ENCODE results near the gene CDK5. TPM values are rescaled to one million over a fixed set of nuclear protein-coding genes. Genes with fewer than 3 reads are reported as not detected.

CDK5 gene
- total and polyA plus RNA-seq, 4 experiments from 2014 or later: 6.3 to 15.2 (median 9.1) TPM

DNA sequence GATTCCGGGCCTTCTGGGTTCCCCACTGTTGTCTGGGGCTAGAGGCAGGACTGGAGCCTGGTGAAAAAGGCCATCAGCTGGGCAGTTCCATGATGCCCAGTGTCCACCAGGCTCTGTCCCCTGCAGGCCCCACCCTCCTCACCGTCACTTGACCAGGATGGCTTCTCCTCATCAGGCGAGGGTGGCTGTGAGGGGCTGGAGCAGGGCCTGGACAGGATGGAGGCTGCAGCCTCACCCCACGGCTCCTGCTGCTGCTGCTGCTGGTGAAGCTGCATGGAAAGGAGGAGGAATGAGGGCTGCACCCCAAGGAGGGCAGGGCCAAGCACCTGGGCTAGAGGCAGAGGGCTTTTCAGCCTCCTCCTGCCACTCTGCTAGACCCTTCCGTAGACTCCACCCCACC is 41.7 kb downstream of the CDK5 start:
- intact Hi-C loops (cut with micrococcal nuclease): loop anchor here (10.0 kb wide), 1 partner anchor 329 kb away; the partner anchor contains the start of gene NUB1
- H3K27ac ChIP-seq (ENCODE audit: low read depth, low read length): no peak overlapping the region

DNA sequence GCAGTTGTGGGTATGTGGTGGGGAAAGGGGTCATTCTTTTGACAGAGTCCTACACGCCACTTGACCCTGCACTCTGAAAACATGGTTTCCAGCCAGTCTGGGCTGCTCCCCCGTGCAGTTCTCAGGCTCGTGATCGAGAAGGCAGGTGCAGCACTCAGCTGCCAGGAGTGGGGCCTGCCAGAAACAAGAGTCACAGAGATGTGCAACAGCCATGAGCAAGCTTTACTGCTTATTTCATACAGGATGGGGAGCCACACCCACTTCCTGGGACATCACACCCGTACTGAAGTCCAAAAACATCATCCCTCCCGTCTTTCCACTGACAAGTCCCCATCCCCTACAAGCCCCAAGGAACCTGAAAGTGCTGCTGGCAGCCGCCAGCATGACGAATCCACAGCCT is 42.7 kb downstream of the CDK5 start:
- peaks cover 59 to 95% (median 77%) of the 10 kb centered on the region in 4 donors for H3K4me1 Mint-ChIP-seq
- peaks cover 1 to 3% of the 10 kb centered on the region in 2 donors for H3K27me3 Mint-ChIP-seq
- Histone ChIP-seq H3K9me3 (ENCODE audit: control insufficient read depth in 1 of 2, low read length in 2 of 2) (no peaks in the 10 kb centered on the region), H3K4me3 (ENCODE audit: low read length in 2 of 2) (peak overlapping the region in 1 of 2 donors; percentile 68), H3K27me3 (ENCODE audit: insufficient read depth, low read length) (no peaks in the 10 kb centered on the region), H3K4me1 (ENCODE audit: insufficient read depth, low read length) (peaks cover 90% of the 10 kb centered on the region), H3K36me3 (ENCODE audit: insufficient read depth, low read length) (no peaks in the 10 kb centered on the region), H3K27ac (ENCODE audit: low read depth, low read length) (peak overlapping the region; percentile 96)
- H3K36me3 Mint-ChIP-seq: peaks cover 1 to 5% of the 10 kb centered on the region in 2 donors
- ChIA-PET POLR2A (ENCODE audit: partially characterized antibody) (interaction anchor here (0.6 to 13.0 kb wide), 17 partner anchors 9 to 447 kb away, joined by 3 to 182 read pairs (median 4); partner anchors contain the start of genes ABCB8, ABCF2, AGAP3 and ATG9B), CTCF (ENCODE audit: partially characterized antibody) (interaction anchor here (1.1 to 9.1 kb wide), 10 partner anchors 13 to 100 kb away, joined by 3 to 98 read pairs (median 4); partner anchors contain the start of genes ABCB8, NOS3 and SLC4A2)
- H3K4me3 Mint-ChIP-seq: peak overlapping the region; percentile 88 to 95 (median 94)
- intact Hi-C loops (cut with micrococcal nuclease): loop anchor here (10.0 kb wide), 1 partner anchor 330 kb away; the partner anchor contains the start of gene NUB1
- peaks cover 0 to 2% (median 0%) of the 10 kb centered on the region in 8 donors for H3K9me3 Mint-ChIP-seq
- H3K27ac Mint-ChIP-seq: peak overlapping the region; percentile 97 to 100 (median 100)
- DNase-seq: peak in 3 of 5 donors; percentile 43 to 56 (median 44)

More for the DNA sequence above, 41.7 kb downstream of the CDK5 start:
- Histone ChIP-seq H3K4me3 (ENCODE audit: low read length in 2 of 2) (no peak overlapping the region), H3K4me1 (ENCODE audit: insufficient read depth, low read length) (peaks cover 80% of the 10 kb centered on the region), H3K27me3 (ENCODE audit: insufficient read depth, low read length) (no peaks in the 10 kb centered on the region), H3K9me3 (ENCODE audit: control insufficient read depth in 1 of 2, low read length in 2 of 2) (no peaks in the 10 kb centered on the region), H3K36me3 (ENCODE audit: insufficient read depth, low read length) (no peaks in the 10 kb centered on the region)
- H3K4me1 Mint-ChIP-seq: peaks cover 51 to 85% (median 68%) of the 10 kb centered on the region in 4 donors
- H3K27me3 Mint-ChIP-seq: peaks cover 1 to 7% of the 10 kb centered on the region in 2 donors
- POLR2A ChIA-PET (ENCODE audit: partially characterized antibody): interaction anchor here (1.4 to 13.0 kb wide), 3 partner anchors 7 to 13 kb away, joined by 3 to 182 read pairs (median 77); partner anchors contain the start of gene ABCB8
- CTCF ChIA-PET (ENCODE audit: partially characterized antibody): interaction anchor here (1.7 to 7.4 kb wide), 7 partner anchors 8 to 55 kb away, joined by 4 to 98 read pairs (median 44); partner anchors contain the start of genes ABCB8 and NOS3
- no peak for DNase-seq
- H3K27ac Mint-ChIP-seq: peak overlapping the region; percentile 85 to 100 (median 99)
- H3K4me3 Mint-ChIP-seq: peak overlapping the region in 2 of 8 donors; percentile 43 to 94
- H3K9me3 Mint-ChIP-seq: peaks cover 0 to 2% (median 0%) of the 10 kb centered on the region in 8 donors
- peaks cover 1 to 5% of the 10 kb centered on the region in 2 donors for H3K36me3 Mint-ChIP-seq

DNA sequence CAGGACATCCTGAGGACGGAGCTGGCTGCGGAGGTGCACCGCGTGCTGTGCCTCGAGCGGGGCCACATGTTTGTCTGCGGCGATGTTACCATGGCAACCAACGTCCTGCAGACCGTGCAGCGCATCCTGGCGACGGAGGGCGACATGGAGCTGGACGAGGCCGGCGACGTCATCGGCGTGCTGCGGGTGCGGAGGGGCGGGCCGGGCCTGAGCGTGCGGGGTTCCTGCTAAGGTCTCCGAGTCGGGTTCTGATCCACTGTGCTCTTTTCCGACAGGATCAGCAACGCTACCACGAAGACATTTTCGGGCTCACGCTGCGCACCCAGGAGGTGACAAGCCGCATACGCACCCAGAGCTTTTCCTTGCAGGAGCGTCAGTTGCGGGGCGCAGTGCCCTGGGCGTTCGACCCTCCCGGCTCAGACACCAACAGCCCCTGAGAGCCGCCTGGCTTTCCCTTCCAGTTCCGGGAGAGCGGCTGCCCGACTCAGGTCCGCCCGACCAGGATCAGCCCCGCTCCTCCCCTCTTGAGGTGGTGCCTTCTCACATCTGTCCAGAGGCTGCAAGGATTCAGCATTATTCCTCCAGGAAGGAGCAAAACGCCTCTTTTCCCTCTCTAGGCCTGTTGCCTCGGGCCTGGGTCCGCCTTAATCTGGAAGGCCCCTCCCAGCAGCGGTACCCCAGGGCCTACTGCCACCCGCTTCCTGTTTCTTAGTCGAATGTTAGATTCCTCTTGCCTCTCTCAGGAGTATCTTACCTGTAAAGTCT is 43.8 kb downstream of the CDK5 start:
- peak; percentile 92 to 97 (median 96) for DNase-seq
- H3K4me3 ChIP-seq (ENCODE audit: low read length in 2 of 2): peak overlapping the region; percentile 34 to 68
- ChIA-PET CTCF (ENCODE audit: partially characterized antibody) (interaction anchor here (1.1 to 9.1 kb wide), 9 partner anchors 14 to 101 kb away, joined by 3 to 98 read pairs (median 5); partner anchors contain the start of genes ABCB8, NOS3 and SLC4A2), POLR2A (ENCODE audit: partially characterized antibody) (interaction anchor here (0.6 to 13.0 kb wide), 26 partner anchors 9 to 446 kb away, joined by 3 to 182 read pairs (median 4); partner anchors contain the start of genes ABCB8, ABCF2, AGAP3 and ATG9B)
- H3K36me3 ChIP-seq (ENCODE audit: insufficient read depth, low read length): no peaks in the 10 kb centered on the region
- Mint-ChIP-seq H3K4me3 (peak overlapping the region; percentile 88 to 95 (median 94)), H3K27ac (peak overlapping the region; percentile 97 to 100 (median 100)), H3K27me3 (peaks cover 1 to 2% of the 10 kb centered on the region in 2 donors), H3K9me3 (peaks cover 0 to 2% (median 0%) of the 10 kb centered on the region in 8 donors), H3K4me1 (peaks cover 57 to 94% (median 76%) of the 10 kb centered on the region in 4 donors), H3K36me3 (peaks cover 1 to 5% of the 10 kb centered on the region in 2 donors)
- H3K27ac ChIP-seq (ENCODE audit: low read depth, low read length): peak overlapping the region; percentile 96
- intact Hi-C loops (cut with micrococcal nuclease): loop anchor here (1.0 to 10.0 kb wide), 3 partner anchors 14 to 331 kb away; partner anchors contain the start of genes ABCB8 and NUB1
- no peaks in the 10 kb centered on the region for H3K9me3 ChIP-seq (ENCODE audit: control insufficient read depth in 1 of 2, low read length in 2 of 2)
- no peaks in the 10 kb centered on the region for H3K27me3 ChIP-seq (ENCODE audit: insufficient read depth, low read length)
- peaks cover 96% of the 10 kb centered on the region for H3K4me1 ChIP-seq (ENCODE audit: insufficient read depth, low read length)

GRCh38 chr7:151013356-151013732 is 44.4 kb downstream of the CDK5 start:
- peaks cover 0 to 2% (median 0%) of the 10 kb centered on the region in 8 donors for H3K9me3 Mint-ChIP-seq
- DNase-seq: no peak
- ChIA-PET CTCF (ENCODE audit: partially characterized antibody) (interaction anchor here (1.6 to 9.1 kb wide), 6 partner anchors 15 to 98 kb away, joined by 4 to 98 read pairs (median 10); partner anchors contain the start of genes ABCB8 and NOS3), POLR2A (ENCODE audit: partially characterized antibody) (interaction anchor here (0.6 to 13.0 kb wide), 20 partner anchors 8 to 446 kb away, joined by 3 to 182 read pairs (median 4); partner anchors contain the start of genes ABCB8, ATG9B, CDK5 and FASTK)
- H3K27ac ChIP-seq (ENCODE audit: low read depth, low read length): peak overlapping the region; percentile 96
- peaks cover 99% of the 10 kb centered on the region for H3K4me1 ChIP-seq (ENCODE audit: insufficient read depth, low read length)
- no peak overlapping the region for H3K4me3 ChIP-seq (ENCODE audit: low read length in 2 of 2)
- H3K27me3 ChIP-seq (ENCODE audit: insufficient read depth, low read length): no peaks in the 10 kb centered on the region
- intact Hi-C loops (cut with micrococcal nuclease): loop anchor here (1.0 to 10.0 kb wide), 3 partner anchors 15 to 331 kb away; partner anchors contain the start of genes ABCB8 and NUB1
- peak overlapping the region; percentile 97 to 100 (median 100) for H3K27ac Mint-ChIP-seq
- no peaks in the 10 kb centered on the region for H3K36me3 ChIP-seq (ENCODE audit: insufficient read depth, low read length)
- no peaks in the 10 kb centered on the region for H3K9me3 ChIP-seq (ENCODE audit: control insufficient read depth in 1 of 2, low read length in 2 of 2)
- peaks cover 57 to 94% (median 77%) of the 10 kb centered on the region in 4 donors for H3K4me1 Mint-ChIP-seq
- no peaks in the 10 kb centered on the region for H3K27me3 Mint-ChIP-seq
- peaks cover 1 to 5% of the 10 kb centered on the region in 2 donors for H3K36me3 Mint-ChIP-seq
- peak overlapping the region in 6 of 8 donors; percentile 88 to 95 (median 94) for H3K4me3 Mint-ChIP-seq

DNA sequence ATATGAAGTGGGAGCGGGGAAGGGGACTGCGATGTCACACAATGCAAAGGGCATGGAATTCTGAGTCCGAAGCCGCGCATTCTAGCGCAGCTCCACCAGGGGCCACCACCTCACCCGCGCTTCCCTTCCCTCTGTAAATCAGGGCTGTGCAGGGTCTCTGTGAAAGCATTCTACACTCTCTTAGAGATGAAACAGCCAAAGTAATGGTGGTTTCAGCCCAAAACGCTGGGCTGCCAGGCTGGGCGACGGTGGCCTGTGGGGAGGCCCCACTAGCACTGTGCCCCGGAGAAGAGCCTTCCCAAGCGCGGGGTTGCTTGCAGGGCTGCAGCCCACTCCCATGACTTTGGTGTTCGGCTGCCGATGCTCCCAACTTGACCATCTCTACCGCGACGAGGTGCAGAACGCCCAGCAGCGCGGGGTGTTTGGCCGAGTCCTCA is 44.8 kb downstream of the CDK5 start:
- Histone ChIP-seq H3K27ac (ENCODE audit: low read depth, low read length) (peak overlapping the region; percentile 96), H3K4me1 (ENCODE audit: insufficient read depth, low read length) (peaks cover 99% of the 10 kb centered on the region), H3K36me3 (ENCODE audit: insufficient read depth, low read length) (no peaks in the 10 kb centered on the region), H3K27me3 (ENCODE audit: insufficient read depth, low read length) (no peaks in the 10 kb centered on the region), H3K9me3 (ENCODE audit: control insufficient read depth in 1 of 2, low read length in 2 of 2) (no peaks in the 10 kb centered on the region), H3K4me3 (ENCODE audit: low read length in 2 of 2) (no peak overlapping the region)
- Mint-ChIP-seq H3K9me3 (peaks cover 0 to 2% (median 0%) of the 10 kb centered on the region in 8 donors), H3K27me3 (no peaks in the 10 kb centered on the region), H3K4me1 (peaks cover 57 to 94% (median 77%) of the 10 kb centered on the region in 4 donors), H3K36me3 (peaks cover 1 to 5% of the 10 kb centered on the region in 2 donors), H3K4me3 (peak overlapping the region; percentile 23 to 86 (median 68)), H3K27ac (peak overlapping the region; percentile 97 to 100 (median 99))
- peak in 1 of 5 donors; percentile 29 for DNase-seq
- POLR2A ChIA-PET (ENCODE audit: partially characterized antibody): interaction anchor here (0.8 to 13.0 kb wide), 12 partner anchors 6 to 75 kb away, joined by 3 to 182 read pairs (median 4); partner anchors contain the start of genes ABCB8, NOS3 and TMUB1
- CTCF ChIA-PET (ENCODE audit: partially characterized antibody): interaction anchor here (1.1 to 9.1 kb wide), 3 partner anchors 21 to 115 kb away, joined by 3 to 98 read pairs (median 73); partner anchors contain the start of gene NOS3
- intact Hi-C loops (cut with micrococcal nuclease): loop anchor here (1.0 to 10.0 kb wide), 3 partner anchors 15 to 332 kb away; partner anchors contain the start of genes ABCB8 and NUB1

DNA sequence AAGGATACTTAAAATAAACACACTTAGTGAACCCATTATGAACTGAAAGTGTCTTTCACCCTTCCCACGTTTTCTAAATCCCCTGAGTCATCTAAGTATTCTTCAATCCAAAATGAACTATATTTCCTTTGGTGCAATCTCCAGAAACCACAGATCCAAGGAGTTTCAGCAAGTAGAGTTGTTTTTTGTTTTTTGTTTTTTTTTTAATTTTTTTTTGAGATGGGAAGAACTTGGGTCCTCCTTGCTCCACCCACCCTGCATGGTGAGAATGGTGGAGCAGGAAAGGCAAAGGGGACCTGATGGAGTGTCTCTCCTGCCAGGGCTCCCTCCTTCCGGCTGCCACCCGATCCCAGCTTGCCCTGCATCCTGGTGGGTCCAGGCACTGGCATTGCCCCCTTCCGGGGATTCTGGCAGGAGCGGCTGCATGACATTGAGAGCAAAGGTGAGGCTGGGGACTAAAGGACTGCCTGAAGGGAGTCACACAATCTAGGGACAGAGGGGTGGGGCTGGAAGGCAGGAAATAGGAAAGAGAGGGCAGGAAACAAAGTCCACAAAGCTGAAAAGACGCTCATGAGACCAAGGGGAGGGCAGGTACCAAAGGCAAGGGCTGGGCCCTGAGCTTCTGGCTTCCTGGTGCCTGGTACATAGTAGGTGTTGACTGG is 45.5 kb downstream of the CDK5 start:
- no peaks in the 10 kb centered on the region for H3K9me3 ChIP-seq (ENCODE audit: control insufficient read depth in 1 of 2, low read length in 2 of 2)
- H3K36me3 ChIP-seq (ENCODE audit: insufficient read depth, low read length): no peaks in the 10 kb centered on the region
- no peaks in the 10 kb centered on the region for H3K27me3 ChIP-seq (ENCODE audit: insufficient read depth, low read length)
- peak overlapping the region; percentile 97 to 100 (median 99) for H3K27ac Mint-ChIP-seq
- no peaks in the 10 kb centered on the region for H3K27me3 Mint-ChIP-seq
- H3K9me3 Mint-ChIP-seq: peaks cover 0 to 2% (median 0%) of the 10 kb centered on the region in 8 donors
- H3K4me3 Mint-ChIP-seq: peak overlapping the region in 7 of 8 donors; percentile 63 to 86 (median 73)
- peak overlapping the region; percentile 96 for H3K27ac ChIP-seq (ENCODE audit: low read depth, low read length)
- POLR2A ChIA-PET (ENCODE audit: partially characterized antibody): interaction anchor here (1.0 to 13.0 kb wide), 9 partner anchors 7 to 1132 kb away, joined by 3 to 182 read pairs (median 10); partner anchors contain the start of genes ABCB8, FASTK and NOS3
- H3K4me3 ChIP-seq (ENCODE audit: low read length in 2 of 2): no peak overlapping the region
- intact Hi-C loops (cut with micrococcal nuclease): loop anchor here (10.0 kb wide), 1 partner anchor 333 kb away; the partner anchor contains the start of gene NUB1
- no peak for DNase-seq
- H3K36me3 Mint-ChIP-seq: peaks cover 1 to 5% of the 10 kb centered on the region in 2 donors
- peaks cover 99% of the 10 kb centered on the region for H3K4me1 ChIP-seq (ENCODE audit: insufficient read depth, low read length)
- peaks cover 57 to 94% (median 78%) of the 10 kb centered on the region in 4 donors for H3K4me1 Mint-ChIP-seq
- CTCF ChIA-PET (ENCODE audit: partially characterized antibody): interaction anchor here (1.1 to 9.1 kb wide), 6 partner anchors 13 to 114 kb away, joined by 3 to 73 read pairs (median 6); partner anchors contain the start of gene ATG9B

All from CD4-positive, alpha-beta memory T cell (primary cell).